Activated B cell treated with CpG ODN at 0.5 μM for 24 hours (primary cell): ENCODE results near the gene CES1. TPM values are rescaled to one million over a fixed set of nuclear protein-coding genes. Genes with fewer than 3 reads are reported as not detected.
"Not testable (repeated sequence)": the region's sequence is repeated elsewhere in the genome, so short reads cannot be mapped to it uniquely, and the experiment has no call there.

Source experiments
- ATAC-seq: fragments of 200-7000 bp; cut with Tn5 transposase; one replicate; pipeline ENCODE4 v1.10.0; 2021; ENCODE audit warnings: low read depth, mild to moderate bottlenecking, moderate library complexity
- CTCF ChIA-PET: fragments of 350-600 bp; sonication (Branson Sonifier 250); formaldehyde crosslinking; loops from one replicate; lab custom pipeline; 2021; ENCODE audit warnings: antibody characterized with exemption; lab: Charles Lee
- POLR2A ChIA-PET: fragments of 350-600 bp; sonication (Branson Sonifier 250); formaldehyde crosslinking; loops from one replicate; lab custom pipeline; 2021; ENCODE audit warnings: antibody characterized with exemption; lab: Charles Lee
- DNase-seq: peaks from one replicate; pipeline ENCODE4 v3.0.0; 2022
- H3K27ac Mint-ChIP-seq: one replicate; pipeline ENCODE4 v1.8.0; 2020; ENCODE audit warnings: mixed read lengths
- H3K27me3 Mint-ChIP-seq: one replicate; pipeline ENCODE4 v1.8.0; 2021; ENCODE audit warnings: mixed read lengths
- H3K36me3 Mint-ChIP-seq: one replicate; pipeline ENCODE4 v1.8.0; 2021; ENCODE audit warnings: low read depth, mixed read lengths
- H3K4me1 Mint-ChIP-seq: one replicate; pipeline ENCODE4 v1.8.0; 2021; ENCODE audit warnings: mixed read lengths
- H3K4me3 Mint-ChIP-seq: one replicate; pipeline ENCODE4 v1.8.0; 2020; ENCODE audit warnings: mild to moderate bottlenecking, mixed read lengths
- H3K9me3 Mint-ChIP-seq: one replicate; pipeline ENCODE4 v1.8.0; 2020; ENCODE audit warnings: mixed read lengths
- CTCF ChIP-seq: fragments of 200-600 bp; IDR thresholded peaks from one replicate; pipeline ENCODE4 v1.8.0; 2022; ENCODE audit warnings: antibody characterized with exemption, mild to moderate bottlenecking
- intact Hi-C: fragments of 100-400 bp; cut with micrococcal nuclease; formaldehyde crosslinking; loops from one replicate; pipeline ENCODE4 v1.15.1; 2024
- total RNA-seq: library from RNA; stranded (reverse); gene quantifications from 2 replicates; pipeline ENCODE4 v1.2.3, GENCODE V29; 2022

Gene CES1
- total RNA-seq, 1 donor from 2014 or later, result not detected

- H3K9me3 Mint-ChIP-seq, result no peaks in the 10 kb centered on the region
- DNase-seq (no peak), ATAC-seq (no peak)
- no peaks in the 10 kb centered on the region for H3K36me3 Mint-ChIP-seq
- ChIA-PET POLR2A (no interaction called here), CTCF (no interaction called here)
- H3K27ac Mint-ChIP-seq, result no peak overlapping the region
- no peaks in the 10 kb centered on the region for H3K4me1 Mint-ChIP-seq
- no peak for TF ChIP-seq CTCF
- peaks cover 11% of the 10 kb centered on the region for H3K27me3 Mint-ChIP-seq
- no peak overlapping the region for H3K4me3 Mint-ChIP-seq
- intact Hi-C loops, result no loop called here
Measured at GRCh38 chr16:55817236-55817912, 15.5 kb downstream of the CES1 start.

GRCh38 chr16:55816222-55816621 is 16.7 kb downstream of the CES1 start:
- CTCF ChIA-PET, ATAC-seq, H3K27ac Mint-ChIP-seq, DNase-seq, H3K27me3 Mint-ChIP-seq, H3K9me3 Mint-ChIP-seq, POLR2A ChIA-PET, intact Hi-C loops, H3K4me1 Mint-ChIP-seq, H3K4me3 Mint-ChIP-seq, H3K36me3 Mint-ChIP-seq: not testable (repeated sequence)

GRCh38 chr16:55815320-55815719 is 17.6 kb downstream of the CES1 start:
- Mint-ChIP-seq H3K9me3 (no peaks in the 10 kb centered on the region), H3K27ac (no peak overlapping the region), H3K36me3 (no peaks in the 10 kb centered on the region), H3K4me1 (no peaks in the 10 kb centered on the region), H3K4me3 (no peak overlapping the region), H3K27me3 (peaks cover 3% of the 10 kb centered on the region)
- TF ChIP-seq CTCF, result no peak
- POLR2A ChIA-PET, result no interaction called here
- DNase-seq (no peak), ATAC-seq (no peak)
- intact Hi-C loops, result no loop called here
- CTCF ChIA-PET, result no interaction called here

GRCh38 chr16:55814174-55814573 is 18.7 kb downstream of the CES1 start:
- H3K4me3 Mint-ChIP-seq, H3K36me3 Mint-ChIP-seq, ATAC-seq, CTCF ChIA-PET, H3K9me3 Mint-ChIP-seq, DNase-seq, POLR2A ChIA-PET, H3K27me3 Mint-ChIP-seq, H3K27ac Mint-ChIP-seq, H3K4me1 Mint-ChIP-seq, intact Hi-C loops: not testable (repeated sequence)

- H3K27me3 Mint-ChIP-seq, DNase-seq, H3K36me3 Mint-ChIP-seq, H3K27ac Mint-ChIP-seq, CTCF ChIA-PET, H3K9me3 Mint-ChIP-seq, ATAC-seq, POLR2A ChIA-PET, H3K4me3 Mint-ChIP-seq, intact Hi-C loops, H3K4me1 Mint-ChIP-seq: not testable (repeated sequence)
Measured at GRCh38 chr16:55813730-55814129, 19.2 kb downstream of the CES1 start.

GRCh38 chr16:55812951-55813350 is 19.9 kb downstream of the CES1 start:
- ChIA-PET CTCF (no interaction called here), POLR2A (no interaction called here)
- Mint-ChIP-seq H3K27ac (no peak overlapping the region), H3K27me3 (no peaks in the 10 kb centered on the region), H3K9me3 (no peaks in the 10 kb centered on the region), H3K4me3 (no peak overlapping the region), H3K4me1 (no peaks in the 10 kb centered on the region), H3K36me3 (no peaks in the 10 kb centered on the region)
- DNase-seq (no peak), ATAC-seq (no peak)
- TF ChIP-seq CTCF, result no peak
- intact Hi-C loops, result no loop called here

- Mint-ChIP-seq H3K9me3 (no peaks in the 10 kb centered on the region), H3K4me3 (no peak overlapping the region), H3K36me3 (no peaks in the 10 kb centered on the region), H3K4me1 (no peaks in the 10 kb centered on the region), H3K27me3 (no peaks in the 10 kb centered on the region), H3K27ac (no peak overlapping the region)
- intact Hi-C loops, result no loop called here
- TF ChIP-seq CTCF, result no peak
- POLR2A ChIA-PET, result no interaction called here
- ATAC-seq, result no peak
- DNase-seq, result no peak
- CTCF ChIA-PET, result no interaction called here
Measured at GRCh38 chr16:55811811-55812210, 21.1 kb downstream of the CES1 start.
